HG03108 (cell line): ENCODE data around the gene DHCR24.

Source experiments
- ATAC-seq: cut with Tn5 transposase; IDR thresholded peaks from one replicate; pipeline ENCODE4 v1.9.1; 2021; ENCODE audit warnings: moderate library complexity; ENCODE audit not compliant: unreplicated experiment

DHCR24 gene

DNA sequence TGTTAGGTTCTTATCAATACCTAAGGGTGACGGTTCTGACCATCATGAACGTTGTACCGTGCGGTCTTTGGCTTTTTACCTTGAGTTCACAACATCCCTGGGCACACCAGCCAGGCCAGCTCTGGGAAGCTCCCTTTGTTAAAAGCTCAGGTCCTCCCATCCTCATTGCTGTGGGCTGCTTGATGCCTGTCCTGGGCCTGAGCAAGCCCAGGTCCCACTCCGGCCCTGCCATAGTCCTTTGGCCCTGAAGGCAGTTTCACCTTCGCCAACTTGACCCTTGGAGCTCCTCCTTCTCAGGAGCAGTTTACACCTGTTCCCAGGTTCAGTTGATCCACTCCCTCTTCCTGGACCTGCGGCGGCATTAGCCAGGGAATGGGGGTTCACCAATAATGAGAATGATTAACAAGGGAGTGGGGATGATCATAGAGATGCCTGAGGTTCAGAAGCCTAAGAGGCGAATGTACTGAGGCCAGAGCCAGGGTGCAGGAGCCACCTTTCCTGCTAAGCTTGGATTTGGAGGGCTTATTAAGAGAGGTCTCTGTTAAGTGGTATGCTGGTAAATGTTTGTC, 40.2 kb downstream of the DHCR24 start:
- no peak for ATAC-seq

DNA sequence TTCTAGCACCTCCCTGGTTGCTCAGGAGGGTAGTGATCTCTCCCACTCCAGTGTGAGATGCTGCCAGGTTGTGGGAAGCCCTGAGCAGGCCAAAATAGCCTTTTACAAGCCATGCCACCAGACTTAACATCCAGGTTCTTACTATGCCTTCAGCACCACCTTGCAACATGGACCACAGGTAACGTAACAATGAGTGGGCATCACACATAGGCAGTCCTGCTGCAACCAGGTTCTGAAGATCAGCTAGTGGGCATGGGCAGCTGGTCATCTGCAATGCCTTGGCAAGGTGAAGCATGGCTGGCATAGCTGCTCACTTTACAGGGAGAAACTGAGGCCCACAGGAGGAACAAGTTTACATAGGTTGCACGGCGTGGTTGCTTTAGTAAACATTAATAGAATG, 40.7 kb downstream of the DHCR24 start:
- no peak for ATAC-seq

DNA sequence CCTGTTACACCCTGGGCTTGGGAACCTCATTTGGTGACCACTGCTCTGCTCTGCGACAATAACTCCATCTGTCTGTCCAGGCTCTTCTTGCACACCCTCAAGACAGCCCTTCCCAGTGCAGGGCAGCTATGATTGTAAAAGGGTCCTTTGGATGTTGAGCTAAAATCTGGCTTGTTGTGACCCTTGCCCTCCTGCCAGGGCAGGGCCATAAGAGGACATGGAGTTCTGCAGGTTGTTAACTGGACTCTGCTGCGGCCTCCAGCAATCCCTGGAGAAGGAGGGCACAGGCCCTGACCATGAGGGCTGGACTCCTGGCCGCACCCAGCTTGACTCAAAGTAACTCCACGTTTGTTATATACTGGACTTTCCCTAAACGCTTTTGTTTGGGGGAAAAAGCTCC, 41.2 kb downstream of the DHCR24 start:
- ATAC-seq: no peak

DNA sequence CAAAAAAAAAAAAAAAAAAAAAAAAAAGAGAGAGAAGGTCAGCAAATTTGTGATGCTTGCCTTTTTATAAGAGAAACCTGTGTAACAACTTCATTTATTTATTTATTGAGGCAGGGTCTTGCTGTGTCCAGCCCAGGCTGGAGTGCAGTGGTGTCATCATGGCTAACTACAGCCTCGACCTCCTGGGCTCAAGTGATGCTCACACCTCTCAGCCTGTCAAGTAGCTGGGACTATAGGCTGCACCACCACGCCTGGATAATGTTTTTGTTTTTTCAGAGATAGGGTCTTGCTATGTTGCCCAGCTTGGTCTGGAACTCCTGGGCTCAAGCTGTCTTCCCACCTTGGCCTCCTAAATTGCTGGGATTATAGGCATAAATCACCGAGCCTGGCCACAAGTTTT, 42.4 kb downstream of the DHCR24 start:
- no peak for ATAC-seq

DNA sequence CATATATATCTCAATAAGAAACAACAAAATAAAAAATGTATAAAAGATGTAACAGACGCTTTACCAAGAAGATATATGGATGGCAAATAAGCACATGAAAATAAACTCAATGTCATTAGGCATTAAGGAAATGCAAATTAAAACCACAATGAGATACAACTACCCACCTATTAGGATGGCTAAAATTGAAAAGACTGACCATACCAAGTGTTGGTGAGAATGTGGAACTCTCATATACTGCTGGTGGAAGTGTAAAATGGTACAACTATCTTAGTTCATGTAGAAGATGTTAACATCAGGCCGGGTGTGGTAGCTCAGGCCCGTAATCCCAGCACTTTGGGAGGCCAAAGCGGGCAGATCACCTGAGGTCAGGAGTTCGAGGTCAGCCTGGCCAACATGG, 43.5 kb downstream of the DHCR24 start:
- no peak for ATAC-seq

DNA sequence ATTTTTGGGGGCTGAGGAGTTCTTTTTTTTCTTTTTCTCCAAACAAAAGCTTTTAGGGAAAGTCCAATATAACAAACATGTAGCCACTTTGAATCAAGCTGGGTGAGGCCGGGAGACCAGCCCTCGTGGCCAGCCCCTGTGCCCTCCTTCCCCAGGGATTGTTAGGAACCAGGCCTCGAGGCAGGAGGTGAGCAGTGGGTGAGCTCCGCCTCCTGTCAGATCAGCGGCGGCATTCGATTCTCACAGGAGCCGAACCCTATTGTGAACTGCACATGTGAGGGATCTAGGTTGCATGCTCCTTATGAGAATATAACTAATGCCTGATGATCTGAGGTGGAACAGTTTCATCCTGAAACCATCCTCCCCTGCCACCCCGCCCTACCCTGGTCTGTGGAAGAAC, 44.0 kb downstream of the DHCR24 start:
- ATAC-seq: no peak

DNA sequence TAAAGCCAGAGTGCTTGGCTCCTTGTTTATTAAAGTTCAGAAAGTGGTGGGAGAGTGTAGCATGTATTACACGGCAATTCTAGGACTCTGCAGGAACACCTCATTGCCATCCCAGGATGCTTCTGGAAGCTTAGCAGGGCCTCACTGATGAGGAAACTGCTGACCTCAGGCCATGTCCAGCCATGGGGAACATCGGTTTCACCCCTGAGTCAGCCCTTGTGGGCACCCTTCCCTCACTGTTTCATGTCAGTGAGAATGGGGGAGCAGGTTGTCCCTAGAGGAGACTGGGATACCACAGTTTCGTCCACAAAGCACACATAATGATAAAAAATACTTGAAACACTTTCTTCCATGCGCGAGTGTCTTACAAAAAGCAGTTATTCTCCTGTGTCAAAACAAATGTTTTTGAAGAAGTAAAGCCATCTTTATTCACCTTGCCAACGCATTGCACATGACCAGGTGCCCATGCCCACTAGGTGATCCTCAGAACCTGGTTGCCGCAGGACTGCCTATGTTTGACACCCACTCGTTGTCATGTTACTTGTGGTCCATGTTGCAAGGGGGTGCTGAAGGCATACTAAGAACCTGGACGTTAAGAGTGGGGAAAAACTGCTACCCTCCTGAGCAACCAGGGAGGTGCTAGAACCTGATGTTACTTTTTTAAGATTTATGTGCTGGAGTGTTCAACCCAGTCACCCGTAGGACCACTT, 44.6 kb downstream of the DHCR24 start:
- ATAC-seq: no peak

DNA sequence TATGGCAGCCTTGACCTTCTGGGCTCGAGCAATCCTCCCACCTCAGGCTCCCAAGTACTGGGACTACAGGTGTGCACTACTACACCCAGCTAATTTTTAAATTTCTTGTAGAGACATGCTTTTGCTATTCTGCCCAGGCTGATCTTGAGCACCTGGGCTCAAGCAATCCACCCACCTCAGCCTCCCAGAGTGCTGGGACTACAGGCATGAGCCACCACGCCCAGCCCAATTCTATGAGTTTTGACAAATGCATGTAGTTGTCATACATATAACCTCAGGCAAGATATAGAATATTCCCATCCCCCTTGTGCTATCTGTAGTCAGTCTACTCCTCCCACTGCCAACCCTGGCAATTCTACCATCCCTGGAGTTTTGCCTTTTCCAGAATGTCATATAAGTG, 47.2 kb downstream of the DHCR24 start:
- ATAC-seq: no peak

DNA sequence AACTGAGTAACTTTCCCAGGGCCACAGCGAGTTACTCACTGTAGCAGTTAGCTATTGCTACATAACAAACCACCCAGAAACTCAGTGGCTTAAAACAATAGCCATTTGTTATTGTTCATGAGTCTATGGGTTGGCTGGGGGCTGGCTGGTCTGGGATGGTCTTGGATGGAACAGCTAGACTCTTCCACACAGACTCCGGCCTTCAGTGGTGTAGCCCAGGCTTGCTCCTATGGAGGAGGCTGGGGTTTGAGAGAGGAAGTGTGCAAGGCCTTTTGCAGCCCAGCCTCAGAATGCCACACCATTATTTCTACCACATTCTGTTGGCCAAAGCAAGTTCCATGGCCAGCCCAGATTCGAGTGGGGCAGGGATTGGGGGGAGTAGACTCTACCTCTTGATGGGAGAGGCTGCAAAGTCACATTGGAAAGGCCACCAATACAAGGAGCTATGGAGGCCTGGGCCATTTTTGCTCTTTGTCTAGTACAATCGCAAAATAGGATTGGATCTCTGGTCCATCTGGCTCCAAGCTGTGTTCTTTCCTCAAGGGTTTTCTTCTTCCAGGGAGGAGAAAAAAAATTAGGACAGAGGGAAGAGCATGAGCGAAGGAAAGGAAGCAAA, 48.3 kb downstream of the DHCR24 start:
- no peak for ATAC-seq

DNA sequence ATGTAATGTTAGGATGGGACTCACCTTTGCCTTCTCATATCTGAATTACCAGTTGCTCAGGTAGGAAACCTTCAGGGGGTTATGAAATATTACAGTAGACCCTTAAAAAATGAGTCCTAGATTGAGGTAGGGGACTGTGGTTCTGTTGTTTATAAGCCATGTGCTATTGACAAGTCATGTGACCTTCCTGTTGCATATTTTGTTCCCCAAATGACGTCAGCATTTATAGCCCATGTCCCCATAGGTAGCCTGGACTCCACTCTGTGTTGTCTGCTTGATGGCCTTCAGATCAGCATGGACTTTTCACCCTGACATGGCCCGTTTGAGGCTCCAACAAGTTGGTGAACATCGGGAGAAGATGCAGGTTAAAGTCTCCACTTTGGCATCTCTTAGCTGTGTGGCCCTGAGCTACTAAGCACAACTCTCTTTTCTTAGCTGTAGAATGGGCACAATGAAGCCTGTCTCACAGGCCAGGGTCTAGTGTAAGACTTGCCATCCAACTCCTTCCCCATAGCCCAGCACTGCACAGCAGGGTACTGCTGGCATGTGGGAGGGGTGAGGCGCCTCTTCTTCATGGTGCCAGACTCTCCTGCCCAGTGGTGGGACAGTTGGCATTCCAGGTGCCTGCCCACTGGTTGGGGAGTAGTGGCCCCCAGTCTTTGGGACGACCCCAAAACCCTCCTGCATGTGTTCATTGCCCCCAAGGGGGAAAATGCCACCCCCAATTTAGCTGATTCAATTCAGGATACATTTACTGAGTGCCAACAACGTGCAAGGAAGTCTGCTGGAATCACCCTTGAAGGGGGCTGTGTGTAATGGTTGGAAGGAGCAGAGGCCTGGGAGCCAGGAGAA, 49.8 kb downstream of the DHCR24 start:
- no peak for ATAC-seq

DNA sequence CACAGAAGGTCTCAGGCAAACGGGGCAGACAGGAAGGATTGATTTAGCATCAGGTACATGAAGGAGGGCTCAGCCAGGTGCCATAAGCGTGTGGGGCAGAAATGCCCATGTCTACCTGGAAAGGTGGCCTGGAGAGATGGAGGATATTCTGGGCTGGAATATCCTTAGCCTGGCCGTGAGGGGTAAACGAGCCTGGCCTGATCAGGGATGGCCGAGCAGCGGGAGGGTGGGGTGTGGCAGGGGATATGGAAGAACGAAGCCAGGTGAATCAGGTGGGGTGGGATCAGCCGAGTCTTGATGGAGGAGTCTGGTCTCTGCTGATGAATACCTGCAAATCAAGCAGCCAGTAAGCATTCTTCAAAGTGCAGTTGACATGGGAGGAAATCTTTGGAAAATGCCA, 50.4 kb downstream of the DHCR24 start:
- ATAC-seq: no peak

DNA sequence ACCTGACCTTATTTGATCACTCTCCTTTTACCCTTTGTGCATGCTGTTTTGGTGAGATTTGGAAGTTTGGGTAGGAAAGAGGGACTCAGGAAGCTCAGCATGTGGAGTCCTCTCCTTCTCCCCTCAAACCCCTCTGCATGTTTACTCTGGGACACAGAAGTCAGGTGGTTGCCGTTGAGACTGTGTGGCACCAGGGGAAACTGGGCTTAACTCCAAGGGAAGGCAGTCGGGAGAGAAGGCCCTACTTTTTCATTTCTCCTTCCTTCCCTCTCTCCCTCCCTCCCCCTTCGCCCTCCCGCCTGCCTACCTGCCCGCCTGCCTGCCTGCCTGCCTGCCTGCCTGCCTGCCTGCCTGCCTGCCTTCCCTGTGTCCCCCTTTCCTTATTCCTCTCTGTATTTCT, 51.0 kb downstream of the DHCR24 start:
- no peak for ATAC-seq

DNA sequence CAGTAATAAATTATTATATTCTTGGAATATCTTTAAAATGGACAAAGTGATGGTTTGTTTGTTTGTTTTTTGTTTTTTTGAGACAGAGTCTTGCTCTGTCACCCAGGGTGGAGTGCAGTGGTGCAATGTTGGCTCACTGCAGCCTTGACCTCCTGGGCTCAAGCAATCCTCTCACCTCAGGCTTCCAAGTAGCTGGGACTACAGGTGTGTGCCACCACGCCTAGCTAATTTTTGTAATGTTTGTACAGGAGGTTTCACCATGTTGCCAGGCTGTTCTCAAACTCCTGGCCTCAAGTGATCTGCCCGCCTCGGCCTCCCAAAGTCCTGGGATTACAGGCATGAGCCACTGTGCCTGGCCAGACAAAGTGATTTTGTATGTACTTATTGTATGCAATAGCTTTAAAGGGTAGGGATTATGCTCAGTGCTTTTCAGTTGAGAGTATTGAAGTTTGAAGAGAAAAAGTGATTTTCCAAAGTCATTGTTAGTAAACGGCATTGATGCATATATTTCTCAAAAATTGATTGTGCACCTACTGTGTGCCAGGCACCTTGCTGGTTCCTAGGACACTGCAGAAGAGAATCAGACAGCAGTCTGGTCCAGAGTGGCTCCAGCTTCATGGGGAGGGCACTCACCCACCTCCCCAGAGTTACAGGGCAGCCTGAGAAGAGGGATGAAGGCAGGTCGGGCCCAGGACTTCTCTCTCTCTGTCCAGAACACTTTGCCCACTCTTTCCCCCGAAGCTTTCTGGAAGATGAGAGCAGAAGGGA, 51.7 kb downstream of the DHCR24 start:
- no peak for ATAC-seq

DNA sequence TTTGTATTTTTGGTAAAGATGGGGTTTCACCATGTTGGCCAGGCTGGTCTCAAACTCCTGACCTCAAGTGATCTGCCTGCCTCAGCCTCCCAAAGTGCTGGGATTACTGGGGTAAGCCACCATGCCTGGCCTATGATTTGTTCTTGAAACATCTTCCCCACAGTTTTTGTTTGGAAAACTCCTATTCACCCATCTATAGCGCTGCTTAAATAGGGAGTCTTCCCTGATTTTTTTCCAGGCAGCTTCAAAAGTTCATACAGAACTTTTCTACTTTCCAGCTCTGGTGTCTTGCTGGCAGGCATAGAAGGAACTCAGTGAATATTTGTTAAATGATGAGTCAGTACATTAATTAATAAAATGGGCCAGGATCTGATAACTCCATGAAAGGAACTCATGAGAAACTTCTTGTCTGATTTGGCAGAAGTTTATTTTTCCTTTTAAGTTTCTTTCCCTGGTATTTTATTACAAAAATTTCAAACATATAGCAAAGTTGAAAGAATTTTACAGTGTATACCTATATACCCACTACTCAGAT, 52.9 kb downstream of the DHCR24 start:
- no peak for ATAC-seq

DNA sequence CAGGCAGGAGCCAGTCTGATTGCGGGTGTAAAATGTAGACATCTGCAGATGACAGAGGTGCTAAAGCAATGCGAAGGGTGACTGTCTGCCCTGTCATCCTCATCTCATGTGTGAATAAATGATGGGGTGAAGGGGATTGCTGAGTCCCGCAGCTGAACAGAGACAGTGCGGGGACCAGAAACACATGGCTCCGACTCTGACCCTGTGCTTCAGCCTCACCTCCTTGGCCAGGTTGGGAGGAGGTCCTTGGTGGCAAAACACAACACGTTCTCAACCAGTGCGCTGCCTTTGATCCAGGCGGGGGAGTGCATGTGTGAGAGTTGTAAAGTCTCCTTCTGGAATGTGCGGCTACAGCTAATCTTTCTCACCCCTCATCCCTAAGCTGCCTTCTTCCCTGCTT, 53.9 kb downstream of the DHCR24 start:
- no peak for ATAC-seq

DNA sequence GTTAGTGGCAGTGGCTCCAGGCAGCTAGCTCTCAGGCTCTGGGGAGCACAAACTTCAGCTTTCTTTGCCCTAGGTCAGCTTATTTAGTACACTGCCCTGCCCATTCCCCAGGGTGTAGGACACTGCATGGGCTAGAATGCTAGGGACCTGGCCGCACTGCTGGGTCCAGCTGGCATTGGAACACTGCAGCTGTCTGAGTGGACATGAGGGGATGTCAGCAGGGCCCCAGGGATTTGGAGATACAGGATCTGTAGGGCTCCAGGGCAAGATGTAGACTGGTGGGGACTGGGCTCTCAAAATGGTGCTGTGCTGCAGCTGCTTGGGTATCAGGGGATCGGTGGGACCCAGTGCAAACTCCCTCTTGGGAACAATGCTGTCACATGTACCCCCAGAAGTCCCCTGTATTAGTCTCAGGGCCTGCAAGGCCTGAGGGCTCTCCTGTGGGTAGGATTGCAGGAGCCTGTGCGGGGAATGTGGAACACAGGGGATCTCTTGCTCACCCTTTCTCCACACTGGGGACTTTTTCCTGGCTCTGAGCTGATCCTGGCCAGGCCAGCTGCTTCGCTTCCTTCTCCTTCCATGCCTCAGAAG, 60.7 kb downstream of the DHCR24 start:
- ATAC-seq: no peak

DNA sequence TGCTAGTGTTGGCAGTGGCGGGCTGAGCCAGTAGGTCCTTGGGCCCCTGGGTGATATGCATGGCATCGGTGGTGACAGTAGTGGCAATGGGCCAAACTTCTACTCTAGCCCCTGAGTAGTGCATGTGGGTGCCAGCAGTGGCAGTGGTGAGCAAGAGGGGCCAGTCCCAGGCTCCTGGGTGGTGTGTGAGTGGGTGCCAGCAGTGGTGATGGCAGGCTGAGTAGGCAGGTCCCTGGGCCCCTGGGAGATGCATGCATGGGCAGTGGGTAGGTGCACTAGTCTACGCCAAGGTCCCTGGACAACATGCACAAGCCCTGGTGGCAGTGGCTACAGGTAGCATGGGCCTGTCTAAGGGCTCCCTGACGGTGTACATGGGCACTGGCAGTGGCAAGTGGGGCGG, 61.3 kb downstream of the DHCR24 start:
- ATAC-seq: no peak

DNA sequence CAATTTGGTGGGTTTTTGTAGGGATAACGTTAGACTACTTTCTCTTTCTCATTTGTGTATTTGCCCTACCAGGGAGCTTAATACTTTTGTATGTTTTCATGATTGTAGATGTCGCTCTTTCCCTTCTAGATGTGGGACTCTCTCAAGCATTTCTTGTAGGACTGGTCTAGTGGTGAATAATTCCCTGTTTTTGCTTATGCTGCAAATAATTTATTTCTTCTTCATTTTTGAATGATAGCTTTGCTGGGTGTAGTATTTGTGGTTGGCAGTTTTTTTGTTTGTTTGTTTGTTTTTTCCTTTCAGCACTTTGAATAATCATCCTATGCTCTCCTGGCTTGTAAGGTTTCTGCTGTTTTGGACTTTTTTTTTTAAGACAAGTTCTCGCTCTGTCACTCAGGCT, 63.3 kb downstream of the DHCR24 start:
- no peak for ATAC-seq

DNA sequence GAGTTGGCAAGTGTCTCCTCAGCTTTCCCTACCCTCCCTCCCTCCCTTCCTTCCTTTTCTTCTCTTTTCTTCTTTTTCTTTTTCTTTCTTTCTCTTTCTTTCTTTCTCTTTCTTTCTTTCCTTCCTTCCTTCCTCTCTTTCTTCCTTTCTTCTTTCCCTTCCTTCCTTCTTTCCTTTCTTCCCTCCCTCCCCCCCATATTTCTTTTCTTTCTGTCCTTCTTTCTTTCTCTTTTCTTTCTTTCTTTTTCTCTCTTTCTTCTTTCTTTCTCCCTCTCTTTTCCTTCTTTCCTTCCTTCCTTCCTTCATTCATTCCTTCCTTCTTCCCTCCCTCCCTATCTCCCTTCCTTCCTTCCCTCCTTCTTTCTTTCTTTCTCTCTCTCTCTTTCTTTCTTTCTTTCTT, 67.3 kb downstream of the DHCR24 start:
- ATAC-seq: no peak

DNA sequence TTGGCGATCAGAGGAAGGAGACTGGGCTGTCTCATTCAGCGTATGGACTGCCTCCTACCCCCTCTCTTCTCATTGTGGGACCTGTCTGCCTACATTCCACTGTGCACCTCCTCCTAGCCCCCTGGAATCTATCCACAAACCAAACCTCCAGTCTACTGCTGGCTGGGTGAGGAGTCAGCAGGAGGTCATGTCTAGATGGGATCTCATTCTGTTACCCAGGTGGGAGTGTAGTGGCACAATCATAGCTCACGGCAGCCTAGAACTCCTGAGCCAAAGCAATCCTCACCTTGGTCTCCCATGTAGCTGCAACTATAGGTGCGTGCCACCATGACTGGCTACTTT, 67.8 kb downstream of the DHCR24 start:
- ATAC-seq: no peak
